NCI-H1694 treated with DMSO at 0.1 percent for 48 hours (cell line): ENCODE measurements around the gene TRIP13.
"Not testable (repeated sequence)": the region's sequence is repeated elsewhere in the genome, so short reads cannot be mapped to it uniquely, and the experiment has no call there.

ENCODE experiments used
- DNase-seq: peaks from one replicate; lab custom pipeline; 2025; lab: John Stamatoyannopoulos, UW

The TRIP13 gene

GRCh38 chr5:872301-872700, 20.4 kb upstream of the TRIP13 start:
- DNase-seq, result no peak

GRCh38 chr5:873328-873727, 19.4 kb upstream of the TRIP13 start:
- no peak for DNase-seq

GRCh38 chr5:875931-876330, 16.8 kb upstream of the TRIP13 start:
- no peak for DNase-seq

- no peak for DNase-seq
These were observed 16.0 kb upstream of the TRIP13 start for GRCh38 chr5:876398-877365.

GRCh38 chr5:878125-878524, 14.6 kb upstream of the TRIP13 start:
- no peak for DNase-seq

- DNase-seq, result not testable (repeated sequence)
These were observed 14.0 kb upstream of the TRIP13 start for GRCh38 chr5:878677-879076.

- no peak for DNase-seq
These were observed 11.7 kb upstream of the TRIP13 start for GRCh38 chr5:880816-881550.

- no peak for DNase-seq
These were observed 11.1 kb upstream of the TRIP13 start for GRCh38 chr5:881551-881935.

- DNase-seq, result no peak
These were observed 10.2 kb upstream of the TRIP13 start for GRCh38 chr5:882253-883183.

- DNase-seq, result no peak
These were observed 9.1 kb upstream of the TRIP13 start for GRCh38 chr5:883475-884181.

GRCh38 chr5:884345-885126, 8.1 kb upstream of the TRIP13 start:
- DNase-seq, result no peak

GRCh38 chr5:885127-885442, 7.6 kb upstream of the TRIP13 start:
- no peak for DNase-seq

- no peak for DNase-seq
These were observed 7.2 kb upstream of the TRIP13 start for GRCh38 chr5:885529-885928.

- no peak for DNase-seq
These were observed 6.6 kb upstream of the TRIP13 start for GRCh38 chr5:886036-886435.

- no peak for DNase-seq
These were observed 5.9 kb upstream of the TRIP13 start for GRCh38 chr5:886716-887325.

- DNase-seq, result no peak
These were observed 4.6 kb upstream of the TRIP13 start for GRCh38 chr5:887947-888637.

- no peak for DNase-seq
These were observed 4.0 kb upstream of the TRIP13 start for GRCh38 chr5:888638-889035.

GRCh38 chr5:889075-889710, 3.5 kb upstream of the TRIP13 start:
- DNase-seq, result no peak

GRCh38 chr5:891117-891836, 1.4 kb upstream of the TRIP13 start:
- DNase-seq, result no peak
